K562 (cell line): ENCODE results near the gene ANKS1A.

Experiments used
- CBX8 ChIP-seq: fragments of 200-600 bp; sonication (generic); IDR thresholded peaks from 2 replicates; pipeline ENCODE4 v1.6.1; 2012; ENCODE audit warnings: borderline replicate concordance, mixed run types, low read depth, mild to moderate bottlenecking, moderate library complexity, mixed read lengths, low read length, control low read depth, inconsistent platforms; ENCODE audit not compliant: poor library complexity, severe bottlenecking; ENCODE audit errors: extremely low read depth
- CEBPZ ChIP-seq: fragments of 150-350 bp; IDR thresholded peaks from 2 replicates; pipeline ENCODE4 v1.6.1; 2014; ENCODE audit warnings: low read depth, mild to moderate bottlenecking, low read length, borderline replicate concordance
- CTCF ChIP-seq, 3 experiments: IDR thresholded peaks in 2 of 3; conservative IDR thresholded peaks in 1 of 3; 2 replicates each; pipeline ENCODE4 v1.5.1; 2011 to 2012; ENCODE audit warnings: low read length in 3 of 3, mild to moderate bottlenecking in 3 of 3, control low read depth in 2 of 3, improper control_type of control experiment in 1 of 3, inconsistent platforms in 1 of 3, low read depth in 1 of 3, mixed read lengths in 1 of 3, moderate library complexity in 1 of 3; ENCODE audit not compliant: insufficient read depth in 2 of 3
- E2F6 ChIP-seq, 2 experiments: IDR thresholded peaks; 2 replicates each; pipeline ENCODE4 v1.6.1; 2011; ENCODE audit warnings: borderline replicate concordance in 1 of 2, control low read depth in 1 of 2, low read depth in 1 of 2, low read length in 1 of 2, mild to moderate bottlenecking in 1 of 2, mixed read lengths in 1 of 2, moderate library complexity in 1 of 2; ENCODE audit not compliant: insufficient read depth in 1 of 2, insufficient read length in 1 of 2, poor library complexity in 1 of 2, severe bottlenecking in 1 of 2; ENCODE audit errors: extremely low read depth in 1 of 2
- EP300 ChIP-seq: IDR thresholded peaks from 2 replicates; pipeline ENCODE4 v1.6.1; 2012; ENCODE audit warnings: low read length, improper control_type of control experiment
- ERF ChIP-seq: fragments of 450-650 bp; formaldehyde crosslinking; IDR thresholded peaks from 2 replicates; pipeline ENCODE4 v1.4.0; 2020; ENCODE audit warnings: mild to moderate bottlenecking, mixed read lengths
- POLR2A ChIP-seq: fragments of 450-650 bp; conservative IDR thresholded peaks from 2 replicates; pipeline ENCODE4 v1.6.1; 2016
- POLR2AphosphoS5 ChIP-seq: IDR thresholded peaks from 2 replicates; pipeline ENCODE4 v1.6.1; 2011; ENCODE audit warnings: mild to moderate bottlenecking, low read depth, low read length, moderate library complexity; ENCODE audit not compliant: control insufficient read depth, insufficient read depth
- RAD21 ChIP-seq, 2 experiments: fragments of 250-450 bp in 1 of 2; fragments of 450-650 bp in 1 of 2; sonication (Bioruptor Pico) in 1 of 2; formaldehyde crosslinking in 1 of 2; IDR thresholded peaks in 1 of 2; conservative IDR thresholded peaks in 1 of 2; 2 replicates each; pipeline versions ENCODE4 v1.4.0 to v1.8.0; 2020 to 2022; ENCODE audit warnings: mild to moderate bottlenecking in 2 of 2, moderate library complexity in 1 of 2
- SIX5 ChIP-seq, 2 experiments: IDR thresholded peaks; 2 replicates each; pipeline ENCODE4 v1.6.1; 2011; ENCODE audit warnings: low read length in 2 of 2, borderline replicate concordance in 1 of 2, low read depth in 1 of 2, mild to moderate bottlenecking in 1 of 2, moderate library complexity in 1 of 2; ENCODE audit not compliant: insufficient read depth in 1 of 2
- YY1 ChIP-seq, 3 experiments: IDR thresholded peaks; 2 replicates each; pipeline ENCODE4 v1.6.1; 2011; ENCODE audit warnings: low read length in 2 of 3, mild to moderate bottlenecking in 2 of 3, moderate library complexity in 2 of 3, borderline replicate concordance in 1 of 3, control low read depth in 1 of 3, low read depth in 1 of 3; ENCODE audit not compliant: insufficient read depth in 3 of 3, insufficient replicate concordance in 2 of 3, control insufficient read depth in 1 of 3, insufficient read length in 1 of 3; ENCODE audit errors: extremely low read depth in 1 of 3
- ZBTB5 ChIP-seq: fragments of 450-650 bp; IDR thresholded peaks from 2 replicates; pipeline ENCODE4 v1.6.1; 2017; ENCODE audit warnings: antibody characterized with exemption
- ZNF224 ChIP-seq: sonication (generic); formaldehyde crosslinking; IDR thresholded peaks from 2 replicates; pipeline ENCODE4 v1.8.0; 2022; ENCODE audit warnings: mild to moderate bottlenecking, missing genetic modification reagents

- TF ChIP-seq EP300 (no peak), CTCF (IDR thresholded peaks at IDR 0.05 in 2 of 3, conservative IDR thresholded peaks at IDR 0.05 in 1 of 3; ENCODE audit: insufficient read depth in 2 of 3, low read depth in 1 of 3, low read length in 3 of 3) (no peak), E2F6 (IDR thresholded peaks at IDR 0.05; ENCODE audit: borderline replicate concordance in 1 of 2, extremely low read depth in 1 of 2, insufficient read depth in 1 of 2, insufficient read length in 1 of 2, low read depth in 1 of 2, low read length in 1 of 2, poor library complexity in 1 of 2, severe bottlenecking in 1 of 2) (no peak), YY1 (IDR thresholded peaks at IDR 0.05; ENCODE audit: borderline replicate concordance in 1 of 3, control insufficient read depth in 1 of 3, extremely low read depth in 1 of 3, insufficient read depth in 3 of 3, insufficient read length in 1 of 3, insufficient replicate concordance in 2 of 3, low read depth in 1 of 3, low read length in 2 of 3) (no peak), POLR2A (no peak), RAD21 (CRISPR knock-in tag; conservative IDR thresholded peaks at IDR 0.05 in 1 of 2, IDR thresholded peaks at IDR 0.05 in 1 of 2) (no peak), SIX5 (IDR thresholded peaks at IDR 0.05; ENCODE audit: borderline replicate concordance in 1 of 2, insufficient read depth in 1 of 2, low read depth in 1 of 2, low read length in 2 of 2) (no peak), ERF (CRISPR knock-in tag) (no peak), ZNF224 (CRISPR knock-in tag) (no peak), POLR2AphosphoS5 (no peak), ZBTB5 (no peak), CBX8 (no peak), CEBPZ (no peak)
Observed at GRCh38 chr6:34891296-34891695, 2.2 kb downstream of the ANKS1A start.
